GM19099 (cell line): ENCODE results near the gene RBPJ.

Source experiments
- POLR2A ChIP-seq: IDR thresholded peaks from 3 replicates; pipeline ENCODE4 v1.6.1; 2011; ENCODE audit warnings: low read depth; ENCODE audit not compliant: insufficient read length; ENCODE audit errors: extremely low read depth

Gene RBPJ

GRCh38 chr4:26346203-26346620 lies 25.4 kb downstream of the RBPJ start:
- no peak for TF ChIP-seq POLR2A

DNA sequence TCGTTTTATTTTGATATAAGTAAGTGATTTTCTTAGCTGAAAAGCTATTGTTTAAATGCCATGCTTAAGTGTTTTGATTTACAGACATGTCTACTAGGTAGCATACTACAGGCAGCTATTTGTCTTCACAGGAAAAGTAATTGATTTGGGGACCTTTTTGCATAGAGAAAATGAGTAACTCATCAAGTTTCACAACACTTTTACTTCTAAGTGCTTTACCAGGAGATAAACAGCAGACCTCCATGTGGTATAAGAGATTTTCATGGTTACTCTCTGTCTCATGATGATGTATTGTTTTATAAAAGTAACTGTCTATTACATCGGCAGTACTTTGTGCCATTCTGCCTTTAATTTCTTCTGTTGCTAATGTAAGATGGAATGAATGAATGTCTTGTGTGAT lies 28.7 kb downstream of the RBPJ start:
- TF ChIP-seq POLR2A = no peak

DNA sequence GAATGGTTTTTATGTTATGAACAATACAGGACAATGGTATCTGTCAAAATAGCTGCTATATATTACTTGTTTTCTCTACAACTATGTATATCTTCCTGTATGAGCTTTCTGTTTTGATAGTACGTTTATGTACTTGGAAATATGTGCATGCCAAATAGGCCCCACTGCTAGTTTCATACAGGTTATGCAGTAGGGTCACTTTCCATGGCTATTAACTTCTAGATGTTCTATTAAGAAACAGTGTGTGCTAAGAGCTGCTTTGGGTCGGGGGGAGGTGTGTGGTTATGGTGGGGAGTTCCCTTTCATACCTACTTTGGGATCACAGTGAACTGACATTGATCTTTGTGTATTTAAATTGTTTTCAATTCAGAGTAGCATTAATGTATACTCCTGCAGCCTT lies 30.9 kb downstream of the RBPJ start:
- TF ChIP-seq POLR2A = no peak

- no peak for TF ChIP-seq POLR2A
These were observed 33.7 kb downstream of the RBPJ start for GRCh38 chr4:26354491-26354890.

- TF ChIP-seq POLR2A = no peak
These were observed 34.7 kb downstream of the RBPJ start for GRCh38 chr4:26355392-26356052.

DNA sequence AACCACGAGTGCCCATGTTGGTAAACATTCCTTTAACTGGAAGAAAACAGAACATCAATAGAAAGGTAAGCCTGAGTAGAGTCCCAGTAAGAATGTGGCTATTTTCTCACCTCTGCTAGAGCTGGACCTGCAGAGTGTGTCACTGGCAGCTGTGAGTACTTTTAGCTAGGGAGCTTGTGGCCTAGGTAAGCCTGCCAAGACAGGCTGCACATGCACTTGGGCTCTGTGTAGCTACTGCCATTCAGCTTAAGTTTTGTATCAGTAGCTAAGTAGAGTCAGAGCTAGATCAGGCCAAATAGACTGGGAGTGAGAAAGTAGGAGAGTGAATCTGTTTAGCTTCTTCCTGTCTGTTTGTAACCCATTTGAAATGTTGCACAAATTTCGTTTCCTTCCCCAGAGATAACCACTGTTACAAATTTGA lies 35.3 kb downstream of the RBPJ start:
- TF ChIP-seq POLR2A = no peak

GRCh38 chr4:26360273-26360672 lies 39.5 kb downstream of the RBPJ start:
- no peak for TF ChIP-seq POLR2A

DNA sequence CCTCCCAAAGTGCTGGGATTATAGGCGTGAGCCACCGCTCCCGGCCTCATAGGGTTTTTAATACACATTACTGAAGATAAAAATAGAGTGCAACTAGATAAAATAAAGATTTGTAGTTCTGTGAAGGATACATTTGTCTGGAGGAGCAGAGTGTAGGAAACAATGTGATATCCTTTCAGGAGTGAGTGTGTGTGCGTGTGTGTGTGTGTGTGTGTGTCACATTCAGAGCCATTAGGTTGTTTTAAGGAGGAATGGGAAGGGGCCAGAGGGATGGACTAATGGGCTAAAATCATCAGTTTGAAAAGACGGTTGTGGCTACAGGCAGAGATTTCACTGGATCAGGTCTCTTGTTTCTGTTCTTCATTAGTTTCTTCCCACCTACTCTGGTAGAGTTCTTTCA lies 40.0 kb downstream of the RBPJ start:
- TF ChIP-seq POLR2A = no peak

- no peak for TF ChIP-seq POLR2A
These were observed 40.5 kb downstream of the RBPJ start for GRCh38 chr4:26361297-26361696.

GRCh38 chr4:26362745-26363439 lies 42.1 kb downstream of the RBPJ start:
- no peak for TF ChIP-seq POLR2A

DNA sequence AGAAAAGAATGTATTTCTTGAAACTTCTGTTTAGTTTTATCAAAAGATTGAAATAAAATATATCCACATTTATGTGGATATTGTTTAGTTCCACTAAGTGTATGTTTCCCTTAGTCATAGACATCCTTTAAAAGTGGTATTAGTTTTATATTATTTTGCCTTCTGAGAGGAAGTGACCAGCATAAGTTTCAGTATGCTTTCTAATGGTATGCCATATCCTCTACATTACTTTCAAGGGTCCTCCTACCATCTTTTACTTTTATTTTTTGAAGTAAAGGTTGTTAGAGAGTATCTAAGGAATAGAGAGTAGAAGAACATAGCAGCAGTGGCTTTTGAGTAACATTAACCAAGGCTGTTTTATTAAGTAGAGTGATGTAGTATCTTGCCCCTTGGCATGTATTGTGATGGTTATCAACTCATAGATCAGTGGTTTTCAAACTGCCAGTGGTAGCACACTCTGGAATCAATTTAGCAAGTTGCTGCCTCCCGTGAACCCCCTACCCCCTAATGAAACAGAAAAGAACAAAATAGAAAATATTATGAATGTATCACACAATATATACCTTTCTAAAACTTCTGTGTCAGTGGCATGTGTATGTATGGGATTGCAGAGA lies 44.8 kb downstream of the RBPJ start:
- TF ChIP-seq POLR2A = no peak

- TF ChIP-seq POLR2A = no peak
These were observed 47.0 kb downstream of the RBPJ start for GRCh38 chr4:26367811-26368210.

GRCh38 chr4:26368685-26369084 lies 47.9 kb downstream of the RBPJ start:
- no peak for TF ChIP-seq POLR2A

DNA sequence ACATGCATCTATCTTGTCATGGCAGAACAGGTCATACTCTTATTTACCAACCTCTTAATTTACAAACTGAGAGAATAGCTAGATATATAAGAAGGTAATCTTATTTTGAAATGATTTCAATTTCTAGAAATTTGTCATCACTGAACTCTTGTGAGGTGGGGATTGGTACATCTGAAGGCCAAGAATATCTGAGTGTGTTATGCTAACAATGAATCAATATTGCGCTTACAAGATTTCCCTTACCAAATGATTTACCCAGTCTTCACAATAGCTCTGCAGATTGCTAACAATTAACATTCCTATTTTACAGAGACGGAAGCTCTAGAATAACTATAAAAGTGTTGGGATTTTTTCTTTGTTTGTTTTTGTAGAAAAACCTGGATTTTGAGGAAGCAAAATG lies 48.3 kb downstream of the RBPJ start:
- no peak for TF ChIP-seq POLR2A

DNA sequence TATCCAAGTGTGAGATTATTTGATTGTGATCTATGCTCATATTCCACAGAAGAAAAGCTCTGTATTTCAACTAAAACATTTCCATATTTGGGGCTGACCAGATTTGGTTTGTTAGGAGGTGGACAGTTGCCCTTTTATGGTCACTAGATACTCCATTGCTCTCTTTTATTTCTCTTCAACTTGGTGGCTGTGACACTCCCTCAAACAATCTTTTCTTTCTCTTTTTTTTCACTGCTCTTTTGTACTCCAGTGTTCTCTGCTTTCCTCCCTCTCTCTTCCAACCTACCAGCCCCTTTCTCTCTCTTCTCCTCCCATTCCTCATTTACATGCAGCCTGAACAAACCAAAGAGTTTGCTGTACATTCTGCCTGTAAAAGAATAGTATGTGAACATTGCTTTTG lies 48.8 kb downstream of the RBPJ start:
- no peak for TF ChIP-seq POLR2A

- no peak for TF ChIP-seq POLR2A
These were observed 51.3 kb downstream of the RBPJ start for GRCh38 chr4:26372076-26372475.
